Endothelial cell of hepatic sinusoid (primary cell): ENCODE measurements around the gene FILIP1L.
"Not testable (repeated sequence)": the region's sequence is repeated elsewhere in the genome, so short reads cannot be mapped to it uniquely, and the experiment has no call there.

Source experiments
- in situ Hi-C: cut with HindIII; loops from 2 replicates; pipeline ENCODE4 v1.10.0; 2017; ENCODE audit warnings: low sequenced_read_pairs

The FILIP1L gene

DNA sequence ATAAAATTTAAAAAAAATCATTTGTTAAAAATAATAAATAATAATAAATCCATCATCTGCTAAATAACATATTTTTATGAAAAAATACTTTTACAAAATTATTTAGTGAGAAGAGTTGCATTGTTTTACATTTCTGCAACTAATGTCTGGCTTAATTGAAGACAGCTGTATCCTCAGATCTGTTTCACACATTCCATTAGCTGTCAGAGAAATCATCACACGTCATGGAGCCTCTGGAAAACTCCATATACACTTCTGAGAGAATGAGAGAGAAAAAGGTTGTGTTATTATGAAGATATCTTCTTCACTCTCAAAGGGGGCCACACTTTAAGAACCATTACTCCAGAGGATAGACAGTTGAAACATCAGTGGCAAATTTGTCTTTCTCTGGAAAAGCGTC is 255.8 kb downstream of the FILIP1L start:
- in situ Hi-C loops = no loop called here

DNA sequence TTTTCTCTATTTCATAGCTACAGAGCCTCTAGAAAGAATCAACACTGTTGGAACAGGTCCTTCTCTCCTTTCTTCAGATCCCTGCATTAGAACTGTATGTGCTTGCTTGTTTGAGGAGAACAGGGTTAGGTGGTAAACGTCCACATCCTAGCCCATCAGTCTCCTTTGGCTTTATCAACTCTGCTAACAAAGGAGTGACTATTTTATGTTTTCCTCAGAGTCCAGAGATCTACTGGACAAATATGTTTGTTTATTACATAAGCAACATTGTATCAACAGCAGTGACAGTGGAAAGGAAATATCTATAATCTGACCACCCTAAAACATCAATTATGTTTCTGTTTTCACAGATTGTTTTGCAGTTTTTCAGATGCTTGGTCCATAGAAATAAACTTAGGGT is 257.0 kb downstream of the FILIP1L start:
- in situ Hi-C loops = no loop called here

GRCh38 chr3:99856437-99857220 is 257.7 kb downstream of the FILIP1L start:
- in situ Hi-C loops = no loop called here

- in situ Hi-C loops = no loop called here
These were observed 258.4 kb downstream of the FILIP1L start for GRCh38 chr3:99855900-99856299.

DNA sequence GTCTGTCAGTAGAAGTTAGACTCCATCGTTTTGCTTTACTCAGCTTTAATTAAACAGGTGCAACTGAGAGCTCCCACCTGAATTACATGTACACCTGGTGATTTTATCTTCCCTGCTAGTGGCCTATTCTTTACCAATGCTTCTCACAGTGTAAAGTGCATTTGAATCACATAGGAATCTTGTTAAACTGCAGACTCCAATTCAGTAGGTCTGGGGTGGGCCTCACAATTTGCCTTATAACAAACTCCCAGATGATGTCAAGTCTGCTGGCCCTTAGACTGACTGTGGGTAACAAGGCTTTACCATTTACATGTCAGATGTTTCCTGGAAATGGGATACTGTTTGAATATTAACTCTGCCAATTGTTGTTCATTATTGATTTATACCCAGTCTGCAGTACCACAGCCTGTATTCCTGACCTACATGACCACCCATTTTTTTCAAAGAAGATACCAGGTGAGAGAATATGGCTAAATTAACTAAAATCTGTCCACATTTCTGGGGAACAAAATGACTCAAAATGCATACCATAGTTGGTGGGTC is 259.5 kb downstream of the FILIP1L start:
- in situ Hi-C loops = no loop called here

DNA sequence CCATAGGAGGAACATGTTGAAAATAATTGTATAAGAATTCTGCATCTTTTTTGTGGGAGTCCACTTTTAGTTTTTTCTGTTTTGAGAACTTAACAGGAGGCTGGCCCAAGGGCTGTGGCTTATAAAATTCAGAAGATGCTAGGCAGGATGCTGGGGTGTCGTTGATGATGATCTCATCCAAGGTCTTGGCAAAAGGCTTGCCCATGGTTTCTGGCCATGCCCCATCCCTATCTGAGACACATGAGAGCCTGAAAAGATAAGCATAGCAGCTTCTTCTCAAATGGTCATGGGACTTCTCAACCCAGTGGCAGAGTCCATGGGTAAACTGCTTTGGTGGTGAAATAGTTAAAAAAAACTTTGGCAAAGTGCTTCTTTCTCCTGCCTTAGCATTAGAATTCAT is 261.4 kb downstream of the FILIP1L start:
- in situ Hi-C loops = no loop called here

DNA sequence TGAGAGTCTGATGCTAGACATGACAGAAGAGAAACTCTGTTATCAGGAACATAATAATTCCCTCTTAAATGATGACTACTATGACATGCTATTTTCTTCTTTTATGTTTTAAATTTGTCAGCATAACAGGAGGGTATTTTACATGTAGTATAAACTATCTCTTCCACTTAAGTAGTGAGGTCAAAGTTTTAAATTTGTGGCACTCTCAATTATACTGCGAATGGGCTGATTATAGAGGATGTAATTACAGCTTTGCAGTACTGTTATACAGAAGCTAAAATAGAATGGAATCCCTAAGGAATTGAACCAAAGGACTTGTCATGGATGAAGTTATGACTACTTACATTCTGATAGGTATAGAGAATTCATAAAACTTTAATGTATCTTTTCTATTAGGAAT is 262.3 kb downstream of the FILIP1L start:
- in situ Hi-C loops = no loop called here

- in situ Hi-C loops = no loop called here
These were observed 263.7 kb downstream of the FILIP1L start for GRCh38 chr3:99850608-99851007.

- in situ Hi-C loops = no loop called here
These were observed 265.9 kb downstream of the FILIP1L start for GRCh38 chr3:99848433-99848832.

GRCh38 chr3:99846477-99847160 is 267.7 kb downstream of the FILIP1L start:
- in situ Hi-C loops = no loop called here

GRCh38 chr3:99845999-99846398 is 268.3 kb downstream of the FILIP1L start:
- in situ Hi-C loops = no loop called here

DNA sequence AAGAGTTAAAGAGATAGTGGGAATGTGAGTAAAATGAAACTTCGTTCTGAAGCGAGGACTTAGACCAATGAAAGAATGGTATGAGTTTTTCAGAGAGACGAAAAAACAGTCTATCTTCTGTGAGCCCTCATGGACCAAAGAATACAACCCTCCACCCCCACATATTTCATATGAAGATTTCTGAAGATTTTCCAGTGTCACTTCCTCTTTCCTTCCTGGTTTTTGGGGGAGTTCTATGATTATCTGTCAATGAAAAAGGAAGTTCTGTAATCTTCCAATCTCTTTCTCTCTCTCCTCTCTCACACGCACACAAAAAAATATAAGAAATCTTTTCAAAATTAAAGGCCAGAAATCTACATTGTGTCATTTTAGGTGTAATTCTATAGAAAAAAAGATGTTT is 269.0 kb downstream of the FILIP1L start:
- in situ Hi-C loops = no loop called here

GRCh38 chr3:99843590-99844258 is 270.6 kb downstream of the FILIP1L start:
- in situ Hi-C loops = no loop called here

- in situ Hi-C loops = no loop called here
These were observed 271.3 kb downstream of the FILIP1L start for GRCh38 chr3:99842826-99843589.

GRCh38 chr3:99841949-99842348 is 272.4 kb downstream of the FILIP1L start:
- in situ Hi-C loops = not testable (repeated sequence)

- in situ Hi-C loops = no loop called here
These were observed 274.7 kb downstream of the FILIP1L start for GRCh38 chr3:99839613-99840012.

DNA sequence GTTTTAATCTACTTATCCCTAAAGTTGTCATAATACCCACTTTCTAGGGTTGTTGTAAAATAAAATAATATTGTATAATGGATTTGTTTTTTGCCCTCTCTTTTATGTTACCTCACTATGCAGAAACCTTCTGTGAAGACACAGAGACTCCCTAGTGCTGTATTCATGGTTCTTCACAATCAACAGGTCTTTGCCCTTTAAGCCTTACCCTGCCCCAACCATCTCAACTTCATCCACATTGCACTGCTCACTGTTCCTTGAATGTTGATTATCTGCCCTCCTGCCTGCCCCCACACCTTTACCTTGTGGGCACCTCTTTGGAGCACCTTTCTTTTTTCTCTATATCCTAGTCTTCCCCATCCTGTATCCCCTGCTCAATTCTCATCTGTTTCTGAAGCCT is 275.5 kb downstream of the FILIP1L start:
- in situ Hi-C loops = no loop called here

- in situ Hi-C loops = no loop called here
These were observed 276.6 kb downstream of the FILIP1L start for GRCh38 chr3:99837715-99838114.

GRCh38 chr3:99836681-99837080 is 277.6 kb downstream of the FILIP1L start:
- in situ Hi-C loops = no loop called here

DNA sequence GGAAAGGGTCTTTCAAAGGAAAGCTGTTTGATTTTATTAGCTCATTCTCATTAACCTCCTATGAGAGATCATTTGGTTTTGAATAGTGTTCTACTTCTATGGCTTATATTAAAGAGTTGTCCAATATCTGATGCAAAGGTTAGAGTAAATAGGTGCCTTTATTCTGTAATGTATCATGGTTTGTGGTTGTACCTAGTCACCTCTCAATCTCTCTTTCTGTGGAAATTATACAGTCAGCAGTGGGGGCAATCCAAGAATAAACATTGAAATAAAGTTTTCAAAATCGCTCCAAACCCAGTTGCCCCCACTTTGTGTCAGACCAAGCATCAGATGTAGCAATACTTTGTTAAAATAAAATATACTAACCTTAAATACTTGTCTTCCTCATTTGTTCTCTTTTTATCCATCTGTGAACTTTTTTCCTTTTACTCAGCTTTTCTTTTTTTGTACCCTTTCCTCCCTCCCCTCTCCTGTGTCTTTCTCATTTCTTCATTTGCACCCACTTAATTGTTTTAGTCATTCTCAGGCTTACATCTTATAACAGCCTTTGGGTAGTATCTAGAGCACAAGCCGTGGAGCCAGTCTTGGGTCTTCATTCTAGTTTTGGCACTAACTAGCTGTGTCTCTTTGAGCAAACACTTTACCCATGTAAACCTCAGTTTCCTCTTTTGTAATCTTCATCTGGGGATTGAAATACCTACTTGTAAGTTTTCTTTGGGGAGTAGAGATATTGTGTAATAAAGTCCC is 279.9 kb downstream of the FILIP1L start:
- in situ Hi-C loops = no loop called here
